HepG2 (cell line): ENCODE results near the gene SLC51B. TPM values are rescaled to one million over a fixed set of nuclear protein-coding genes. Genes with fewer than 3 reads are reported as not detected.

Experiments
- ATF4 ChIP-seq, 2 experiments: fragments of 450-650 bp in 1 of 2; sonication (generic) in 1 of 2; formaldehyde crosslinking; IDR thresholded peaks; 2 replicates each; pipeline versions ENCODE4 v1.5.0 to v1.8.0; 2020 to 2022; ENCODE audit warnings: mild to moderate bottlenecking in 1 of 2, missing genetic modification reagents in 1 of 2
- CERS6 ChIP-seq: sonication (generic); formaldehyde crosslinking; IDR thresholded peaks from 2 replicates; pipeline ENCODE4 v1.5.0; 2020; ENCODE audit warnings: missing genetic modification reagents
- CREB1 ChIP-seq, 2 experiments: fragments of 450-650 bp in 1 of 2; IDR thresholded peaks; 2 replicates each; pipeline ENCODE4 v1.6.1; 2016 to 2017; ENCODE audit warnings: control low read depth in 1 of 2, mild to moderate bottlenecking in 1 of 2, missing compliant biosample characterization in 1 of 2, missing genetic modification characterization in 1 of 2
- GLMP ChIP-seq: sonication (generic); formaldehyde crosslinking; IDR thresholded peaks from 2 replicates; pipeline ENCODE4 v1.9.0; 2021; ENCODE audit warnings: missing genetic modification reagents, mild to moderate bottlenecking, borderline replicate concordance
- GRHL1 ChIP-seq: sonication (generic); formaldehyde crosslinking; conservative IDR thresholded peaks from 2 replicates; pipeline ENCODE4 v1.8.0; 2022; ENCODE audit warnings: missing genetic modification reagents
- IRF2 ChIP-seq: IDR thresholded peaks from 2 replicates; pipeline ENCODE4 v1.6.1; 2018; ENCODE audit warnings: missing genetic modification reagents, missing compliant biosample characterization
- MLLT10 ChIP-seq: sonication (generic); formaldehyde crosslinking; IDR thresholded peaks from 2 replicates; pipeline ENCODE4 v1.4.0; 2020; ENCODE audit warnings: missing genetic modification reagents
- MTERF4 ChIP-seq: sonication (generic); formaldehyde crosslinking; IDR thresholded peaks from 2 replicates; pipeline ENCODE4 v1.8.0; 2023; ENCODE audit warnings: mild to moderate bottlenecking, missing genetic modification reagents
- NFKB2 ChIP-seq: sonication (generic); formaldehyde crosslinking; IDR thresholded peaks from 2 replicates; pipeline ENCODE4 v1.4.0; 2020; ENCODE audit warnings: missing genetic modification reagents, borderline replicate concordance
- TEF ChIP-seq: sonication (generic); formaldehyde crosslinking; IDR thresholded peaks from 2 replicates; pipeline ENCODE4 v1.5.0; 2020; ENCODE audit warnings: missing genetic modification reagents
- ZBTB1 ChIP-seq: sonication (generic); formaldehyde crosslinking; IDR thresholded peaks from 2 replicates; pipeline ENCODE4 v1.4.0; 2020; ENCODE audit warnings: missing genetic modification reagents, borderline replicate concordance
- ZBTB34 ChIP-seq: sonication (generic); formaldehyde crosslinking; IDR thresholded peaks from 2 replicates; pipeline ENCODE4 v1.8.0; 2022; ENCODE audit warnings: mild to moderate bottlenecking, missing genetic modification reagents
- ZEB1 ChIP-seq: IDR thresholded peaks from 2 replicates; pipeline ENCODE4 v1.6.1; 2012; ENCODE audit warnings: mild to moderate bottlenecking, low read depth, inconsistent platforms; ENCODE audit not compliant: insufficient replicate concordance
- ZIK1 ChIP-seq: sonication (generic); formaldehyde crosslinking; IDR thresholded peaks from 2 replicates; pipeline ENCODE4 v1.5.0; 2020; ENCODE audit warnings: mild to moderate bottlenecking, low read depth, missing genetic modification reagents, borderline replicate concordance
- ZNF224 ChIP-seq: sonication (generic); formaldehyde crosslinking; IDR thresholded peaks from 2 replicates; pipeline ENCODE4 v1.5.0; 2020; ENCODE audit warnings: mild to moderate bottlenecking, missing genetic modification reagents
- ZNF382 ChIP-seq: sonication (generic); formaldehyde crosslinking; IDR thresholded peaks from 2 replicates; pipeline ENCODE4 v1.5.0; 2020; ENCODE audit warnings: missing genetic modification reagents, mild to moderate bottlenecking, borderline replicate concordance
- ZNF446 ChIP-seq: sonication (generic); formaldehyde crosslinking; IDR thresholded peaks from 2 replicates; pipeline ENCODE4 v1.5.0; 2020; ENCODE audit warnings: mild to moderate bottlenecking, missing genetic modification reagents
- ZNF605 ChIP-seq: sonication (generic); formaldehyde crosslinking; IDR thresholded peaks from 2 replicates; pipeline ENCODE4 v1.8.0; 2022; ENCODE audit warnings: mild to moderate bottlenecking, missing genetic modification reagents
- ZNF629 ChIP-seq: sonication (generic); formaldehyde crosslinking; conservative IDR thresholded peaks from 2 replicates; pipeline ENCODE4 v1.5.0; 2020; ENCODE audit warnings: missing genetic modification reagents
- ZNF747 ChIP-seq: sonication (generic); formaldehyde crosslinking; IDR thresholded peaks from 2 replicates; pipeline ENCODE4 v1.8.1; 2023; ENCODE audit warnings: missing genetic modification reagents, mild to moderate bottlenecking, borderline replicate concordance
- polyA plus RNA-seq, 8 experiments: library from polyadenylated mRNA; depleted of rRNA in 3 of 8; stranded (reverse) in 7 of 8; unstranded in 1 of 8; fragments of >200 nt; fragmentation: Illumina TruSeq in 4 of 8; extraction: Trizol in 4 of 8; gene quantifications; 2 replicates each; pipeline versions ENCODE4 v1.2.1 to v1.2.3, GENCODE V29; 2011 to 2016; ENCODE audit warnings: low read depth in 4 of 8, missing spikeins in 1 of 8, mixed read lengths in 1 of 8; ENCODE audit not compliant: insufficient read depth in 1 of 8
- total RNA-seq, 5 experiments: library from RNA; depleted of rRNA; stranded (reverse); fragments of >200 nt; fragmentation: Illumina TruSeq; extraction: Trizol; gene quantifications; 2 replicates each; pipeline ENCODE4 v1.2.3, GENCODE V29; 2016; ENCODE audit warnings: low read depth in 1 of 5

SLC51B gene
- total and polyA plus RNA-seq, 2 of the 13 experiments (the other 11 are each of a cell fraction or from before 2014, with no cell fraction given): 14.9 to 17.1 TPM

- TF ChIP-seq CERS6 (CRISPR knock-in tag) (no peak), TEF (CRISPR knock-in tag) (no peak), ZNF629 (CRISPR knock-in tag) (peak; percentile 41; the same call in 1 of the 2 replicates), IRF2 (no peak; the same call in none of the 2 replicates), ZNF747 (CRISPR knock-in tag) (peak; percentile 82; the same call in 1 of the 2 replicates), ZNF224 (no peak; the same call in 1 of the 2 replicates), ZBTB34 (CRISPR knock-in tag) (peak; percentile 18; the same call in 1 of the 2 replicates), ZBTB1 (no peak), NFKB2 (CRISPR knock-in tag) (peak; percentile 83; the same call in 1 of the 2 replicates), ZIK1 (CRISPR knock-in tag) (no peak), ZEB1 (no peak), ZNF605 (peak; percentile 73), ZNF382 (CRISPR knock-in tag) (no peak), GRHL1 (CRISPR knock-in tag) (no peak), MTERF4 (CRISPR knock-in tag) (no peak), GLMP (CRISPR knock-in tag) (no peak), CREB1 (IDR thresholded peaks at IDR 0.05) (no peak), CREB1 (CRISPR knock-in tag; IDR thresholded peaks at IDR 0.05) (no peak; the same call in none of the 2 replicates), ATF4 (CRISPR knock-in tag; IDR thresholded peaks at IDR 0.05) (0 out of 4 replicates have a peak, but pooled peaks of 1 of the 2 experiments have one; percentile 48), MLLT10 (CRISPR knock-in tag) (no peak), ZNF446 (CRISPR knock-in tag) (no peak)
Observed at GRCh38 chr15:65044724-65045481, at the start of gene SLC51B (continued).
